T-helper 17 cell (primary cell): ENCODE data around the gene NR0B1. TPM values are rescaled to one million over a fixed set of nuclear protein-coding genes. Genes with fewer than 3 reads are reported as not detected.

Experiments used
- total RNA-seq, 4 donors: library from RNA in 2 of 4; stranded (reverse) in 2 of 4; gene quantifications; one replicate each; pipeline ENCODE4 v1.2.3 and lab custom pipeline; 2022 to 2026

NR0B1 gene
- total RNA-seq, 2 donors from 2014 or later = not detected

Other genes with a start within 250 kb of the NR0B1 start
- gene MAGEB2, start 93.8 kb downstream of the NR0B1 start, total RNA-seq = not detected
- gene MAGEB3, start 78.7 kb downstream of the NR0B1 start, total RNA-seq = not detected
- not detected for gene MAGEB4, start 67.4 kb downstream of the NR0B1 start, total RNA-seq
- gene MAGEB1, start 62.2 kb downstream of the NR0B1 start, total RNA-seq = not detected